Hindlimb muscle (tissue), 1 donor: Measurements from ENCODE around the gene BCR. TPM values are rescaled to one million over a fixed set of nuclear protein-coding genes. Genes with fewer than 3 reads are reported as not detected.

Experiments used
- DNase-seq: peaks from one replicate; pipeline ENCODE4 v3.0.0-alpha.2; 2013
- polyA plus RNA-seq: library from polyadenylated mRNA; unstranded; fragments of 120-200 nt; gene quantifications from one replicate; pipeline ENCODE4 v1.2.1, GENCODE V29; 2013; ENCODE audit not compliant: insufficient read length

Gene BCR
- polyA plus RNA-seq, 1 donor: 18.6 TPM

GRCh38 chr22:23245799-23246136 is 65.5 kb downstream of the BCR start:
- no peak for DNase-seq

- DNase-seq: no peak
These were observed 66.9 kb downstream of the BCR start for GRCh38 chr22:23246982-23247766.

- DNase-seq: no peak
These were observed 68.3 kb downstream of the BCR start for GRCh38 chr22:23248583-23248982.

- DNase-seq: no peak
These were observed 69.9 kb downstream of the BCR start for GRCh38 chr22:23250056-23250784.

- DNase-seq: no peak
These were observed 70.6 kb downstream of the BCR start for GRCh38 chr22:23250785-23251363.

- no peak for DNase-seq
These were observed 71.3 kb downstream of the BCR start for GRCh38 chr22:23251445-23252093.

GRCh38 chr22:23253475-23254055 is 73.3 kb downstream of the BCR start:
- no peak for DNase-seq

- DNase-seq: no peak
These were observed 75.3 kb downstream of the BCR start for GRCh38 chr22:23255506-23256170.

- no peak for DNase-seq
These were observed 76.0 kb downstream of the BCR start for GRCh38 chr22:23256171-23256932.

- peak; percentile 52 for DNase-seq
These were observed 76.9 kb downstream of the BCR start for GRCh38 chr22:23256986-23257888.

- DNase-seq: no peak
These were observed 77.8 kb downstream of the BCR start for GRCh38 chr22:23257889-23258825.

GRCh38 chr22:23258826-23259170 is 78.5 kb downstream of the BCR start:
- DNase-seq: no peak

GRCh38 chr22:23259916-23260644 is 79.8 kb downstream of the BCR start:
- DNase-seq: no peak

GRCh38 chr22:23260645-23261581 is 80.6 kb downstream of the BCR start:
- no peak for DNase-seq

- DNase-seq: no peak
These were observed 81.7 kb downstream of the BCR start for GRCh38 chr22:23261900-23262450.

- DNase-seq: no peak
These were observed 82.4 kb downstream of the BCR start for GRCh38 chr22:23262518-23263332.
